Tongue (tissue), 2 donors: ENCODE measurements around the gene IFITM1. TPM values are rescaled to one million over a fixed set of nuclear protein-coding genes. Genes with fewer than 3 reads are reported as not detected.

Experiments used
- DNase-seq: peaks from one replicate; pipeline ENCODE4 v3.0.0-alpha.2; 2015
- total RNA-seq: library from RNA; depleted of rRNA; stranded (reverse); fragments of >200 nt; gene quantifications from one replicate; pipeline ENCODE4 v1.2.3, GENCODE V29; 2014

IFITM1 gene
- 4.2 TPM for total RNA-seq

- DNase-seq: peak; percentile 74
Measured at GRCh38 chr11:313787-314553, at the start of gene IFITM1. TSS of gene IFITM1 (plus strand) at chr11:314040. CDS start at chr11:314171, 131 bp downstream.

- no peak for DNase-seq
Measured at GRCh38 chr11:266676-267439, 47.0 kb upstream of the IFITM1 start.

GRCh38 chr11:267491-267994 is 46.3 kb upstream of the IFITM1 start:
- no peak for DNase-seq

GRCh38 chr11:268716-269145 is 45.1 kb upstream of the IFITM1 start:
- DNase-seq: peak; percentile 32

GRCh38 chr11:269146-269890 is 44.5 kb upstream of the IFITM1 start:
- DNase-seq: no peak

- DNase-seq: no peak
Measured at GRCh38 chr11:270451-271318, 43.2 kb upstream of the IFITM1 start.

GRCh38 chr11:271319-271715 is 42.5 kb upstream of the IFITM1 start:
- no peak for DNase-seq

- no peak for DNase-seq
Measured at GRCh38 chr11:272195-272930, 41.5 kb upstream of the IFITM1 start.

GRCh38 chr11:272931-273198 is 41.0 kb upstream of the IFITM1 start:
- DNase-seq: no peak

- no peak for DNase-seq
Measured at GRCh38 chr11:276219-276618, 37.6 kb upstream of the IFITM1 start.

- no peak for DNase-seq
Measured at GRCh38 chr11:278001-278951, 35.6 kb upstream of the IFITM1 start, which contains the start of gene NLRP6. TSS of gene NLRP6 (plus strand) at chr11:278407. CDS start at chr11:278570, 163 bp downstream.

GRCh38 chr11:279040-279965 is 34.5 kb upstream of the IFITM1 start:
- DNase-seq: no peak

GRCh38 chr11:279966-280705 is 33.7 kb upstream of the IFITM1 start:
- DNase-seq: peak; percentile 22

- no peak for DNase-seq
Measured at GRCh38 chr11:280706-281485, 32.9 kb upstream of the IFITM1 start.

GRCh38 chr11:281486-282161 is 32.2 kb upstream of the IFITM1 start:
- DNase-seq: no peak

- no peak for DNase-seq
Measured at GRCh38 chr11:282171-282570, 31.7 kb upstream of the IFITM1 start.
